GM21576 (cell line): ENCODE results near the gene IMPACT.
A peak's percentile ranks its signal among the peaks of the same experiment; 100 is the strongest.

Source experiments
- ATAC-seq: cut with Tn5 transposase; IDR thresholded peaks from one replicate; pipeline ENCODE4 v1.9.1; 2021; ENCODE audit warnings: mild to moderate bottlenecking, moderate library complexity; ENCODE audit not compliant: unreplicated experiment

IMPACT gene, protein sequence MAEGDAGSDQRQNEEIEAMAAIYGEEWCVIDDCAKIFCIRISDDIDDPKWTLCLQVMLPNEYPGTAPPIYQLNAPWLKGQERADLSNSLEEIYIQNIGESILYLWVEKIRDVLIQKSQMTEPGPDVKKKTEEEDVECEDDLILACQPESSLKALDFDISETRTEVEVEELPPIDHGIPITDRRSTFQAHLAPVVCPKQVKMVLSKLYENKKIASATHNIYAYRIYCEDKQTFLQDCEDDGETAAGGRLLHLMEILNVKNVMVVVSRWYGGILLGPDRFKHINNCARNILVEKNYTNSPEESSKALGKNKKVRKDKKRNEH

DNA sequence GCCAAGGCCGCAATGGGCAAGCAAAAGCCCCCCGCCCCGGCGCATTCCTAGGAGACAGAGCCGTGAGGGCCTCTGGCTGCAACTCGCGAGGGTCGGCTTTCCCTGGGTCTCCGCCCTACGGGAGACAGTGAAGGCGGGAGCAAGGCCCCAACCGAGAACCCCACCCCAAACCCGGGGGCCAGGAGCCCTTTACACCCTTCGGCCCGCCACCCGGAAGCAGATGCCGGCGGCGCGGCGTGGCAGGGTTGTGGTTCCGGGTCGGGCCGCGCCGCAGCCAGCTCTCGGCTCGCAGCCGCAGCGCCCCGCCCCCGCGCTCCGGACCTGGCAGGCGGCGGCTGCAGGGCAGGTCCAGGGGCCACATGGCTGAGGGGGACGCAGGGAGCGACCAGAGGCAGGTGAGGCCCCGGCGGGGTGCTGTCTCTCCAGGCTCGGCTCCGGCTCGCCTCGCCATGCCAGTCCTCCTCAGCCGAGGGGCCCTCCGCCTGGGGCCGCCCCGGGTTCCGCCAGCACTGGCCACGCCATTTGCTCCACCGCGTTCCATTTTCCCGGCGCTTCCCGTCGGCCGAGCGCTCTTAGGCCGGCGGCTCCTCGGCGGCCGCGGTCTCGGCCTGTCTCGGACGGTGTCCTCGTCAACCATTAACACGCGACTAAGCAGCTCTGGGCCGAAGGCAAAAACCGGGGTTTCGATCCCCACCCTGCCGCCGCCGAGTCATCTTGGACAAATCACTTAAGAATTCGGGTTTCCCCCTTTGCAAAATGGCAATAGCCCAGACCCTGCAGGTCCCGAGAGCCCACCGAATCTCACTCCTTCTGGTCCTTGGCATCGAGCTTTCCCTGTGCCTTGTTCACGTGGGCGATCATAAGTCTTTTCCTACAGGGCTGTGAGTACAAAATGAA lies at the start of gene IMPACT:
TSS of gene IMPACT (plus strand) at position 273 of the 897 bp plus-strand sequence. CDS start at position 360, 87 bp downstream.
- peak; percentile 87 for ATAC-seq

DNA sequence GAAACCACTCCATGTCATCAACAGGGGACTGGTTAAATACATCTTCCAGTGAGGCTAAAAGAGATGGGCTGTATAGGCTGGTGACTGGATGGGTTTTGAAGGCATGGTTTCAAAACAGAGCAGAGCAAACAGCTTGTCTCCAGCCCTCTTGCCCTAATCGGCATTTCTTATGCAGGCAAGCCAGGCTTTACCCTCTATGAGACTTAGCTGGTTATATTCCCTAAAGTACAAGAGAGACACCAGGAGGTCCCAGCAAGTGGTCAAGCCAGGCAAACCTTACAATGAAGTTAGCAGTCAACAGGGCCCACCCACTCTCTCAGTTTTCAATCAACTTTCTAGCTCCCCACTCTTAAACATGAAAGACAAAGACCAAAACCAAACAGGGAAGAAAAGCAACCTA lies 47.9 kb upstream of the IMPACT start:
- ATAC-seq: no peak

DNA sequence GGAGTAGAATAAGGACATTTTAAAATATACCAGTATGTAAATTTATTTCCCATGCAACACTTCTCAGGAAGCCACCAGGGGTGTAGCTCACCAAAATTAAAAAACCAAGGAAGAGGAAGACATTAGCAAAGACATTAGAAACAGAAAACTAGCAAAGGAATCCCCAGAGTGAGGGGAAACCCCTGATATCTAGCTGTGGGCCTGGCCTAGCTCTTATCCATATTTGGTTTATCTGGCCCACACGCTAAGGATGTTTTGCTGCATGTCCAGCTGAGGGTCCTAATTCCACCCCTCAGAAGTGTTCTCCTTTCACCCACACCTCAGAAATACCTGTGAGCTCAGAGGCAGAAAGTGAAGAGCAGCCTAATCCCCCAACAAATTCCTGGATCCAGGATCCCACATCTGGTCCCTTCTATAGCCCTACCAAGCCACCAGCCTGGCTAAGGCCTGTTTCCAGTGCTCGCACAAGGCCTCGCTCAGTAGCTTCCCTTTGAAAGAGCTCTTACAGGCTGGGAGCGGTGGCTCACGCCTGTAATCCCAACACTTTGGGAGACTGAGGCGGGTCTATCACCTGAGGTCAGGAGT lies 46.2 kb upstream of the IMPACT start:
- ATAC-seq: no peak

DNA sequence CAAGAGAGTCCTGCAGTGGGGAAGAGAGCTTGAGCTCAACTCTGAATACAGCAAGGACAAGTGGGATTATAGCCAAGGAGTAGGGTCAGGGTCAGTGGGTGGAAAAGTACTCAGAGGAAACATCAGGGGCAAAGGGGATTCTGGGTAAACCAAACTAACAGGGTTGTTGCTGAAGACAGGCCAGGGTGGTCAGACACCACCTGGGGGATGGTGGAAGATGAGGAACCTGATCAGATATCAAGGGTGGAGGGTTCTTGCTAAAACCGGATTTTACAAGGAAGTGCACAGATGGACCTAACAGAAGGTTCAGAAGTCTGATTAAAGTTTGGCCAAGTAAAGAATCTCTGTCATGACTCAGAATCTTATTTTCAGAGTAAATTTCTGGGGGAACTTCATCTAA lies 45.3 kb upstream of the IMPACT start:
- no peak for ATAC-seq

DNA sequence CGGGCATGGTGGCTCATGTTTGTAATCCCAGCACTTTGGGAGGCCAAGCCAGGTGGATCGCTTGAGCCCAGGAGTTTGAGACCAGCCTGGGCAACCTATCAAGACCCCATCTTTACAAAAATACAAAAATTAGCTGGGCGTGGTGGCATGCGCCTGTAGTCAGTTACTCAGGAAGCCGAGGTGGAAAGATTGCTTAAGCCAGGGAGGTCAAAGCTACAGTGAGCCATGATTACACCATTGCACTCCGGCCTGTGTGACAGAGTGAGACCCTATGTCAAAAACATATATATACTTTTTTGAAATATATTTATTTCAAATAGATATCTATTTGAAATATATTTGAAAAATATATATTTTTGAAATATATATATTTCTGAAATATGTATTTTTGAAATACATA lies 39.8 kb upstream of the IMPACT start:
- ATAC-seq: no peak

DNA sequence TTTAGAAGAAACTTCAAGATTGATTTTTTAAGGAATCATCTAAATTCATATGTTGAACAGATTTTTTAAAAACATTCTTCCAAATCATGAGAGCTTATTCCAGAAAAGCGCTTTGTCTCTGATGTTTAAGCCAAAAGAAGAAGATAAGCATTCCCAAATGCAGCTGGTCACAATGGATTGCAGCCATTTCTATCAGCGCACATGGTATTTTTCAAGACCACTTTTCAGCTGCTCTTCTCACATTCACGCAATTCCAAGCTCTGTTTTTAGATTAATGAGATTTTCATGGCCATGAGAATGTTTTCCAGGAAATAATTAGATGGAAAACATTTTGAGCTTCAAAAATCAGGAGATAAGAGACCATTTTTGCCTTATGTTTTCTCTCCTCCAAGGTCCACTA lies 37.5 kb upstream of the IMPACT start:
- no peak for ATAC-seq

DNA sequence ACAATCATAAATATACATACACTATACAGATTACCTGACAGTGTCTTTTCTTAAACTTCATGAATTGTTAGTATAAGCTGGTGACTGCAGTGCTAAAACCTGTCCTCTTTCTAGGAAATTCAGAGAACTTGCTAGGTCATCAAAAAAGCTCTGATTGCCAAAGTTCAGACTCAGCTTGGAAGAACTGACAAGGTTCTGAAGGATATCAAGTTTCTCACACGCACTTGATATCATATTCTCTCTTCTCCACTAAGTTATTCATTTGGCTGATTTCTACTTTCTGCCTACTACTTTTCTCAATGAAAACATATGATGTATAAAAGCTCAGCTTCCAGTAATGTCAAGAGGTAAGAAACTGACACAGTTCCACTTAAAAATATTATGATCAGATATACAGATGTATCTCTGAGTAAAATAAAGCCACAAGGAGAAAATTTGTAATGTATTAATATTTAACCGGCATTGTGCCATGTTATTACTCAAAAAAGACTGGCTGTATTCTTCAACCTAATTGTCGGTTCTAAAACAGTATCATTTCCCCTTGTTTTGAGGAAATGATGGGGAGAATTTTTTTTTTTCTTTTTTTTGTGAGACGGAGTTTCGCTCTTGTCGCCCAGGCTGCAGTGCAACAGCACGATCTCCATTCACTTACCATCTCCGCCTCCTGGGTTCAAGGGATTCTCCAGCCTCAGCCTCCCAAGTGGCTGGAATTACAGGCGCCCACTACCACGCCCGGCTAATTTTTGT lies 31.2 kb upstream of the IMPACT start:
- no peak for ATAC-seq

DNA sequence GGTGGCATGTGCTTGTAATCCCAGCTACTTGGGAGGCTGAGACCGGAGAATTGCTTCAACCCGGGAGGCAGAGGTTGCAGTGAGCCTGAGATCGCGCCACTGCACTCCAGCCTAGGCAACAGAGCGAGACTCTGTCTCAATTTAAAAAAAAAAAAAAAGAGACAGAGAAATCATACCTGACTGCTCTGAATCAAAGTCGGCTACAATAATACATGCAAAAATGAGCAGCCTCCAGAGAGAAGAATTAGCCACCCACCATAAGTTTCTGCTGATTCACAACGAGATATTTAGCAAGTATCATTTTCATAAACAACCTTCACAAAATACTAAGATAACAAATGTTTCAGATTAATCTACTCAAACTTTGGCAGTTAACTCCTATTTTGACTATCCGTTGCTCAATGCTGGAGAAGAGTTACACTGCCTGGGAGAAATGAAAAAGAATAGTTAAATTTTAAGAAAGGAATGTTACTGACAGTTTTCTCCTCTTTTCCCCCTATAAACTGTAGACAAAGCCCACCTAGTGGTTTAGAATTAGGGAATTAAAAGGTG lies 30.3 kb upstream of the IMPACT start:
- ATAC-seq: no peak

DNA sequence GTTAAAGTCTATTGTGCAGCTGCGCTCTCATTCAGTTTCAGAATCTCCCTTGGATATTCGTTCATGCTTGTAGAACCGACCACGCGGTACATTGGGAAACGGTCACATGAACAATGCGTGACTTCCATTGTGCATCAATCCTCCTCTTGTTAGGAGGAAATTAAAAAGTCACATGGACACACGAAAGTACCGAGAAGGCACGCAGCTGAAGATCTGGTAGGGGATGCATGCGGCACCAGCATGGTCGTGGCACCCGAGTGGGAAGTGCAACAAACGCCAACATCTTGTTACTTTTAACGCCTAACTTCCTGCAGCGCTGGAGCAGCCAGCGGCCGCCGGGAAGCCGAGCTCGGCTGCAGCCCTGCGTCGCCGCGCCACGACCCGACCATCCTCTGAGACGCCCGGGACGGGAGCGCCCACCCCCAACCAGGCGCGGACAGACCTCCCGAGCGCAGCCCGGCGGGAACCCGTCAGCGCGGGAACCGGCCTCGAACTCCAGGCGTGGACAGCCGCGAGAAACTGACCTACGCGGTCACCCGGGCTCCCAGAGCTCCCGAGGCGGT lies 29.3 kb upstream of the IMPACT start:
- ATAC-seq: no peak

DNA sequence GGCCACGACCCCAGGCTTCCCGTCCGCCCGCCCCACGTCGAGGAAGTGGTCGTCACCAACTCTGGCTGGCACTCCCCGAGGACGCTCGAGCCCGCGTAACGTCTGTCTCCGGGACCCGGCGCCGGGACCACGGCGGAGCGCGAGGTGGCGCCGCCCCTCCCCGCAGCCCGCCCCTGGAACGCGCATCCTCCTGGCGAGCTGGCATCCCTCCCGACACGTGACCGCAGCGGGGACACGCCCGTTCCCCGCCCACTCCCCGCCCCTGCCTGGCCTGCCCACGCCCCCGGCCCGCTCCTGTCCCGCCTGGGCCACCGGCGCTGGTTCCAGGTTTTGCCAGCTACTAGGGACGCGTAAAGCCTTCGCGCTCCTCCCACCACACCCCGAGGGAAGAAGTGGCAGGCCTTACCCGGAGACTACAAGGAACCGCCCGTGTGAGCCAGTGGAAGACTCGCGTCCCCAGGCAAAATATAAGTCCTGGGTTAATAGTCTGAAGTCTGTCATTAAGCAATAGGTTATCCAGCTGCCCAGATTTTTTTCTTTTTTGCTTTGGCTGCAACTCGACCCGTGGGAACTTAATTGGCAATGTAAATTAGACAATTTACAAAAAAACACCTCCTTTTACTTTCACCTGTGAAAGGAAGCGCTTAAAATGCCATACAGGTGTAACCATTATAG lies 28.6 kb upstream of the IMPACT start, which contains the start of gene OSBPL1A:
TSS of gene OSBPL1A (minus strand) at position 131 of the 675 bp plus-strand sequence. CDS start 20,291 bp downstream, outside the sequence.
- no peak for ATAC-seq

DNA sequence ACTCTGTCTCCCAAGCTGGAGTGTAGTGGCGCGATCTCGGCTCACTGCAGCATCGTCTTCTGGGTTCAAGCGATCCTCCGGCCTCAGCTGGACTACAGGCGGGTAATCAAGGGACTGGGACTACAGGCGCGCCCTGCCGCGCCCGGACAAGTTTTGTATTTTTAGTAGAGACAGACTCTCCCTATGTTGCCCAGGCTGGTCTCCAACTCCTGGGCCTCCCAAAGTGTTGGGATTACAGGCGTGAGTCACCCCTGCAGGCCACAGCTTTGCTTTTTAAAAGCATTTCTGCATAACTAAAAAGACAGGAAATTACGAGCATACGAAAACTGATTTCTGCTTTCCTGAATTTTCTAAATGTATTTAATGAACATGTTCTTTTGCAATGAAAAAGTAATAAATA lies 27.9 kb upstream of the IMPACT start:
- ATAC-seq: no peak

DNA sequence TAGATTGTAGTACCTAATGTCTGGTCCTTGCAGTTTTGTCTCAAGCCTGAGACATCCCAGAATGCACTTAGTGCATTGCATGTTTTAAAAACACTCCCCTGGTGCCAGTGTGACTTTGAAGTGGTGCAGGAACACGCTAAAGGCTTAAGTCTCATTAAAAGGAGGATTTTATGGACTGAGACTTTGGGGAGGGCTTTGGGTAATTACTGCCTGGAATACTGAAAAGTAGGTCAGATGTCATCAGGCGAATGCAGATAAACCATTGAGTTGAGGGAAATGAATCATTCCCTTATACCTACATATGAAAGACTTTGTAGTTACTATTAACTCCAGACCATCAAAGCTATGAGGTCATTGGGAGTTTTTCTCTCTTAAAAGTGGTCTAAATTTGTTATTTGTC lies 25.9 kb upstream of the IMPACT start:
- no peak for ATAC-seq

DNA sequence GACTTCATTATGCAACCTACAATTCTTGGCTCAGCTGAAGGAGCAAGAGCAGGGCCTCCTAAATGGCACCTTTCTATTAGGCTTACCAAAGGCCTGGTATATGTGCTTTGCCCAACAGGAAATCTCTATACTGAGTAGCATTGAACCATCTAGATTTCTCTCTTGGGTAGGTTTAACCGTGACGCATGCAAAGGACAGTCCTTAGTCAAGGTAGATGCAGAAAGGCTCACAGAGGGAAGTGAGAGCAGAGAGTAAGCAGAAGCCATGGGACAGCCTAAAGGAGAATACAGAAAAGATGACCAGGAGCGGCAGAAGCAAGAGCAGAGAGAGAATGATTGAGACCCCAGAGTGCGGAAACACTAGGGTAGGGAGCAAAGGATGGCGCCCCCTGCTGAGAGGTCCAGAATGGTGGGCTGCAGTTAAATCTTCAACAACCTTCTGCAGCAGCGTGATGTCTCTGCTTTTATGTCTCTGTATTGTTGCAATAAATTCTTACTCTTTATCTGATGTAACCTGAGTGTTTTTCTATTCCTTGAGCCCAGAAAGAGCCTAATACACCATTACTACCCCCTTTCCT lies 24.2 kb upstream of the IMPACT start:
- ATAC-seq: no peak

DNA sequence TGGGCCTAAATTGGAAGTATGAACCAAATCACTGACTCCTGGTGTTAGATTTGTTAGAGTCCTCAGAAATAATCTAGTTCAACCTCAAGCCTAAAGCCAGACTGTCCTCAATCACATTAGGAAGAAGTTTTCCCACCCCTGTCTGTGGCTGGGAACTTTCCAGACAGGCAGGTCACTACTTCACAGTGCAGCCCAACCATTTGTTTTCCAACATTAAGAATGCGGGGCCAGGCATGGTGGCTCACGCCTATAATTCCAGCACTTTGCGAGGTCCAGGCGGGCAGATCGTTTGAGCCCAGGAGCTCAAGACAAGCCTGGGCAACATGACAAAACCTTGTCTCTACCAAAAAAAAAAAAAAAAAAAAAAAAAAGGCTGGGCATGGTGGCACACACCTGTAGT lies 23.4 kb upstream of the IMPACT start:
- no peak for ATAC-seq

DNA sequence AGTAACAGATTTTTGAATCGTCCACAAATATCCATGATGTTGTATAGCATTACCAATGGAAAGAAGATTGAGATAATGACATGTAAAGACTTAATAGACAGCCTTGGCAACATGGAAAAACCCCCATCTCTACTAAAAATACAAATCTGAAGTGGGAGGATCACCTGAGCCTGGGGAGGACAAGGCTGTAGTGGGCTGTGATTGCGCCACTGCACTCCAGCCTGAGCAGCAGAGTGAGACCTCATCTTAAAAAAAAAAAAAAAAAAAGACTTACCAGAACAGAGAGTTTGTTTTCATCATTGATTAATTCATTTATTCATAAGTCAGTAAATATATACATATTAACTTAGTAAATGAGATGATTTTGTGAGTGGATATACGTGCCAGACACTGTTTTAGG lies 21.9 kb upstream of the IMPACT start:
- no peak for ATAC-seq

DNA sequence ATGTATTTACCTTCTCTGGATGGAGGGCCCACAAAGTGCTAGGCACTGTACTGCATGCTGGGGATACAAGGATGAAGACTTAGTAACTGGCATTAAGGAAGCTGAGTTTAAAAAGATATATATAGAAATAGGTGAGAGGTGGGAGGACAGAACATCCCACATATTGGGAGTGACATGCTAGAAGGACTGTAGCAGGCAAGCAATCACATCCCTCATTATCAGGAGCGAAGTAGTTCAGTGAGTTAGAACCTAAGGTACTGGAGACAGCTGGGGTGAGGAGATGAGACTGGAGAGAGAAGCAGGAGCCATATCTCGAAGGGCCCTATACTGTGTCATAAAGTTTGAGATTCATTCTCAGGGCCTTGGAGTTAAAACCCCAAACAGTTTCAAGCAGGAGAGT lies 18.0 kb upstream of the IMPACT start:
- no peak for ATAC-seq

DNA sequence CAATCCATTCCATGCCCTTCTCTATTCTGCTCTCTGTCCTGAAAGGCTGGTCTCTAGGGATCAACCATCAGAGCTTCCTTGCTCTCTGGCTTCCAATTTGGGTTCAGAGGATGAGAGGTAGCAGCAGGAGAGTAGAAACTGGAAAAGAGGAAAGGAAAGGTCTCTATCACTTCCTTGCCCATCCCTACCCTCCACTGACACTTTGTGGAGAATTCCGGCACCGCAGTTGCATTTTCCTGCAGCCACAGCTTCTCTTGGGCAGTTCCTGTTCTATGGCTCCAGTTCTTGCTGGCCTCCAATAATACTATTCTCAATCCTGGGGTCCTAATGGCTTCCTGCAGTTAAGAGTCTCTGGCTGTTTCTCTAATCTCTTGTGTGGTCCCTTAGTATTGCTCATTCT lies 13.3 kb upstream of the IMPACT start:
- no peak for ATAC-seq

DNA sequence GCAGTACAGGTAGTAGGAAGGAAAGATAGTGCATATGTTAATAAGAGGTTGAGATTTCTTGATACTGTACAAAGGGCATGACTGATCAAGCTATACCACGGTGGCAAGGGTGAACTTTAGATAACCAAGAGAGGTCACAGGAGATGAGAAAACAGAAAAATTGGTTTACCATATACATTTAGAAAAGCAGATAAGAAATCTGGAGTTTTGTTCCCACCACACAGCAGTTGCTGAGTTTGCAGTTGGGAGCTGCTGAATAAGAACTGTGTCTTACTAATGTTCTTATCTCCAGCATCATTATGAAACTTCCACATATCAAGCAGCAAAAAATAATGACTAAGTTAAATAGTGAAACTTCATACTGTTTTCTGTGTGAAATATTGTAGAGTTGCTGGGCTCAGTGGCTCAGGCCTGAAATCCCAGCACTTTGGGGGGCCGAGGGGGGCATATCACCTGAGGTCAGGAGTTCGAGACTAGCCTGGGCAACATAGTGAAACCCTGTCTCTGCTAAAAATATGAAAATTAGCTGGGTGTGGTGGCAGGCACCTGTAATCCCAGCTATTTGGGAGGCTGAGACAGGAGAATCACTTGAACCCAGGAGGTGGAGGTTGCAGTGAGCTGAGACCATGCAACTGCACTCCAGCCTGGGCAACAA lies 12.0 kb upstream of the IMPACT start:
- peak; percentile 53 for ATAC-seq

DNA sequence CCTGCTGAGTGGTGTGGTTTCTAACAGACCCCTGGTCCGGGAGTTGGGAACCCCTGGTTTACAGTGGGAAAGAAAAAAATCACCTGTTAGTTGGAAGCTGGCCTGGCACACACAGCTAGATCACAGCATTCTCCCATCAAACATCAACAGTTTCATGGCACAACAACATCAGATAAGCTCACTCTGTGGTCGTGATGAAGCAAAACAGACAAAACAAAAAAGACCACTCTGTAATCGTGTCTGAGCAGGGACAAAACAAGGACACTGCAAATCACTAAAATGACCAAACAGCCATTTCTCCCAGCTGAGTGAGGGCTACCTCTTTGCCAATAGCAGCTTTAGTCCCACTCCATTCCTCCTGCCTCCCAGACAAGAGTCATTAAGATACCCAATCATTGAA lies 9.0 kb upstream of the IMPACT start:
- ATAC-seq: no peak
